GM21717 (cell line): ENCODE data around the gene FBL.

Experiments used
- ATAC-seq: cut with Tn5 transposase; IDR thresholded peaks from one replicate; pipeline ENCODE4 v1.9.1; 2021; ENCODE audit warnings: mild to moderate bottlenecking, moderate library complexity; ENCODE audit not compliant: unreplicated experiment

Gene FBL

DNA sequence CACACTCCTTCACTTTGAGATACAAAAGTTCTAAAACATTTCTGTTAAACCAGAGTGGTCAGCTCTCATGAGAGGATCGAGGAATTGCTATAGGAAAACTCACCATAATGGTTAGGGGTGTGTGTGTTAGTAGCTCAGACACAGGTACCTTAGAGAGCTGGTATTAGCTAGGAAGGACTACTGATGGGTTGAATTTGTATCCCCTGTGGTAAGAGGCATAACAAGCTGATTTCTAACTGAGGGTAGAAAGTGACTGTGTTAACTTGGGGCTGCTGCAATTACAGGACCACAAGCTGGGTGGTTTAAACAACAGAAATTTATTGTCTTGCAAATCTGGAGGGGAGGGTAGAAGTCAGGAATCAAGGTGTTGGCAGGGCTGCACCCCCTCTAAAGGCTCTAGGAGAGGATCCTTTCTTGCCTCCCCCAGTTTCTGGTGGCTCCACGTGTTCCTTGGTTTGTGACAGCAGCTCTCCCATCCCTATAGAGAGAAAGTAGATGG is 50.1 kb downstream of the FBL start:
- ATAC-seq = no peak

DNA sequence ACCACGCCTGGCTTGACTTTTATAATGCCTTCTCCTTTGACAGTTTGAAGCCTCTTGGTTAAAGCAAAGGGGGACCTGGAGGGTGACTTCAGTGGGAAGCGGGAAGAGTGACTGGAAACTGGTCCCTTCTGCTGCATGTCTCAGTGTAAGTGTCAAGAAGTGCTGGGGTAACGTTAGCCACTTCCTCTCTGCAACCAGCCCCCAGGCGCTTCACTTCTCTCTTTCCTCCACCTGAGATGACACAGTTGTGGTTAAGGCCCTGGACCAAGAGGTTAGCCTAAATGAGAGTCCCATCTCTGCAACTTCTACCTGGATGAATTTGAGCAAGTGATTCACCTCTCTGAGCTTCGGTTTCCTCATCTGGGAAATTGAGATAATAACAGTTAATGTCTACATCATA is 51.2 kb downstream of the FBL start:
- no peak for ATAC-seq

DNA sequence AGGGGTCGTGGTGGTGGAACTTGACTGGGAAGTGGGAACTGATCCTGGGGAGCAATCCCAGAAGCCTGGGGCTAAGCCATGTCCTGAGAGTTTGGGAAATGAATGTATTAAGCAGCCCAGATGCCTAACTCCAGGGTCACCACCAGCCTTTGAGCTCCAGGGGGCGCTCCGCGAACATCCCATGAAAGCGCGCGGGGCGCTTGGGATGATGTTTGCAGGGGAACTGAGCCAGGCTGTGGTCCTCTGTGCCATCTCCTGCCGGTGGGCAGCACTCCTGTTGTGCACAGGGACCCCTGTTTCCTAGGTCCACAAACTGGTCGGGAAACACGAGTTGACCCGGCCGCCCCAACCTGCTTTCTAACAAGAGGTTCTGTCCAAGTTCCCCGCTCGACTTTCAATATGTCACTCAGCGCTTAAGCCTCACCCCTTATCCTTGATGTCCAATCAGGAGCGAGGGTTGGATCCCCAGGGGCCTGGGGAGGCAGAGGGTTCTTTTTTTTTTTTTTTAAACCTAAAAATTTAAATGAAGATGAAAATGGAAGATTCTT is 53.1 kb downstream of the FBL start:
- ATAC-seq = peak; percentile 68

DNA sequence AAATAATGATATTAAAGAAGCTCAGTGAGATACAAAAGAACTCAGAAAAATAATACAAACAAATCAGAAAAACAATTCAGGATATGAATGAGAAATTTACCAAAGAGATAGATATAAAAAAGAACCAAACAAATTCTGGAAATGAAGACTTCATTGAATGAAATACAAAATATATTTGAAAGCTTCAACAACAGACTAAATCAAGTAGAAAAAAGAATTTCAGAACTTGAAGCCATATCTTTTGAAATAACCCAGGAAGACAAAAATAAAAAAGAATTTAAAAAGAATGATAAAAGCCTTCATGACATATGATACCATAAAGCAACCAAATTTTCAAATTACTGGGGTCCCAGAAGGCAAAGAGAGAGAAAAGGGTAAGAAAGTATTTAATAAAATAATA is 57.9 kb downstream of the FBL start:
- ATAC-seq = no peak
